HEK293T (cell line): ENCODE data around the gene XRN2.

Experiments
- CTCF ChIA-PET: fragments of 350-600 bp; formaldehyde crosslinking; extraction: SDS; loops from one replicate; lab custom pipeline; 2021; ENCODE audit warnings: antibody characterized with exemption, inconsistent platforms; lab: Yijun Ruan, JAX
- POLR2A ChIA-PET: fragments of 350-600 bp; formaldehyde crosslinking; extraction: SDS; loops from one replicate; lab custom pipeline; 2020; ENCODE audit warnings: antibody characterized with exemption, inconsistent platforms; lab: Yijun Ruan, JAX
- DNase-seq: peaks from one replicate; pipeline ENCODE4 v3.0.0; 2012; ENCODE audit warnings: mixed read lengths; ENCODE audit errors: extremely low spot score
- ARNT ChIP-seq: fragments of 450-650 bp; IDR thresholded peaks from 2 replicates; pipeline ENCODE4 v1.6.1; 2017; ENCODE audit warnings: mild to moderate bottlenecking
- BHLHE40 ChIP-seq: fragments of 450-650 bp; IDR thresholded peaks from 2 replicates; pipeline ENCODE4 v1.6.1; 2016; ENCODE audit warnings: mild to moderate bottlenecking, moderate library complexity, borderline replicate concordance
- CTBP1 ChIP-seq: fragments of 450-650 bp; IDR thresholded peaks from 2 replicates; pipeline ENCODE4 v1.6.1; 2016; ENCODE audit warnings: borderline replicate concordance
- ELF4 ChIP-seq: fragments of 450-650 bp; IDR thresholded peaks from 2 replicates; pipeline ENCODE4 v1.6.1; 2017; ENCODE audit warnings: antibody characterized with exemption
- FOXA1 ChIP-seq: fragments of 450-650 bp; IDR thresholded peaks from 2 replicates; pipeline ENCODE4 v1.6.1; 2016; ENCODE audit warnings: mild to moderate bottlenecking
- FOXK2 ChIP-seq: fragments of 450-650 bp; IDR thresholded peaks from 2 replicates; pipeline ENCODE4 v1.6.1; 2016; ENCODE audit warnings: mild to moderate bottlenecking
- FOXM1 ChIP-seq: fragments of 450-650 bp; IDR thresholded peaks from 2 replicates; pipeline ENCODE4 v1.6.1; 2017; ENCODE audit warnings: mild to moderate bottlenecking, borderline replicate concordance
- HDGF ChIP-seq: fragments of 450-650 bp; IDR thresholded peaks from 2 replicates; pipeline ENCODE4 v1.6.1; 2017; ENCODE audit warnings: antibody characterized with exemption, borderline replicate concordance
- L3MBTL2 ChIP-seq: fragments of 450-650 bp; conservative IDR thresholded peaks from 2 replicates; pipeline ENCODE4 v1.6.1; 2016; ENCODE audit warnings: mild to moderate bottlenecking
- LEF1 ChIP-seq: fragments of 450-650 bp; IDR thresholded peaks from 2 replicates; pipeline ENCODE4 v1.6.1; 2017; ENCODE audit warnings: mild to moderate bottlenecking, borderline replicate concordance
- NFRKB ChIP-seq: fragments of 450-650 bp; IDR thresholded peaks from 2 replicates; pipeline ENCODE4 v1.6.1; 2016; ENCODE audit warnings: mild to moderate bottlenecking, moderate library complexity
- PKNOX1 ChIP-seq: fragments of 450-650 bp; IDR thresholded peaks from 2 replicates; pipeline ENCODE4 v1.6.1; 2016
- SP1 ChIP-seq: fragments of 450-650 bp; IDR thresholded peaks from 2 replicates; pipeline ENCODE4 v1.6.1; 2017
- SUZ12 ChIP-seq: fragments of 450-650 bp; IDR thresholded peaks from 2 replicates; pipeline ENCODE4 v1.6.1; 2016; ENCODE audit warnings: mild to moderate bottlenecking
- TARDBP ChIP-seq: fragments of 450-650 bp; IDR thresholded peaks from 2 replicates; pipeline ENCODE4 v1.6.1; 2016
- ZNF384 ChIP-seq: fragments of 450-650 bp; IDR thresholded peaks from 2 replicates; pipeline ENCODE4 v1.6.1; 2016

The XRN2 gene

GRCh38 chr20:21303061-21303871, at the start of gene XRN2:
Gene XRN2 (plus strand): TSS chr20:21303331. CDS start chr20:21303399, 68 bp downstream.
- ChIA-PET POLR2A (interaction anchor here (0.9 to 2.5 kb wide), 12 partner anchors 11 to 218 kb away, joined by 3 to 14 read pairs (median 4); no protein-coding TSS in a partner anchor), CTCF (no interaction called here)
- peak; percentile 90 for DNase-seq

GRCh38 chr20:21257192-21257591, 45.9 kb upstream of the XRN2 start:
- DNase-seq: no peak
- TF ChIP-seq SUZ12 (no peak), LEF1 (no peak), NFRKB (no peak), BHLHE40 (no peak), ZNF384 (no peak), SP1 (no peak), TARDBP (no peak), CTBP1 (no peak), FOXK2 (no peak), L3MBTL2 (no peak), ARNT (no peak), FOXA1 (no peak)
- ChIA-PET POLR2A (no interaction called here), CTCF (no interaction called here)

More at GRCh38 chr20:21303061-21303871, at the start of gene XRN2:
- TF ChIP-seq SUZ12: no peak
- TF ChIP-seq L3MBTL2: peak; percentile 77
- TF ChIP-seq ELF4: peak; percentile 78

- POLR2A ChIA-PET: no interaction called here
- CTCF ChIA-PET: no interaction called here
- DNase-seq: no peak
- no peak for TF ChIP-seq SUZ12
- no peak for TF ChIP-seq NFRKB
- no peak for TF ChIP-seq CTBP1
- TF ChIP-seq FOXA1: no peak
- TF ChIP-seq ELF4: no peak
- no peak for TF ChIP-seq SP1
- no peak for TF ChIP-seq PKNOX1
- no peak for TF ChIP-seq FOXM1
- no peak for TF ChIP-seq L3MBTL2
- no peak for TF ChIP-seq ZNF384
- no peak for TF ChIP-seq FOXK2
- no peak for TF ChIP-seq LEF1
- no peak for TF ChIP-seq TARDBP
- TF ChIP-seq BHLHE40: no peak
- TF ChIP-seq ARNT: no peak
- no peak for TF ChIP-seq HDGF
Measured at GRCh38 chr20:21258411-21258810, 44.7 kb upstream of the XRN2 start.

- CTCF ChIA-PET: no interaction called here
- no peak for TF ChIP-seq FOXK2
- TF ChIP-seq ARNT: no peak
- TF ChIP-seq NFRKB: no peak
- TF ChIP-seq LEF1: no peak
- no peak for DNase-seq
- POLR2A ChIA-PET: no interaction called here
Measured at GRCh38 chr20:21259346-21259745, 43.8 kb upstream of the XRN2 start.

- TF ChIP-seq FOXA1 (no peak), SP1 (no peak), BHLHE40 (no peak), FOXK2 (no peak), PKNOX1 (no peak), CTBP1 (no peak), HDGF (no peak), ARNT (no peak), LEF1 (no peak), ZNF384 (no peak), SUZ12 (no peak), ELF4 (no peak), FOXM1 (no peak), NFRKB (no peak), TARDBP (no peak), L3MBTL2 (no peak)
- ChIA-PET CTCF (no interaction called here), POLR2A (no interaction called here)
- no peak for DNase-seq
Measured at GRCh38 chr20:21262812-21263211, 40.3 kb upstream of the XRN2 start.

- CTCF ChIA-PET: no interaction called here
- TF ChIP-seq L3MBTL2 (no peak), SP1 (no peak), PKNOX1 (no peak), LEF1 (no peak), FOXM1 (no peak), ZNF384 (no peak), ELF4 (no peak), FOXK2 (no peak), FOXA1 (no peak), CTBP1 (no peak), ARNT (no peak)
- DNase-seq: no peak
- POLR2A ChIA-PET: no interaction called here
Measured at GRCh38 chr20:21265261-21266190, 37.6 kb upstream of the XRN2 start.
